ENCODE data around the gene ZKSCAN1. TPM values are rescaled to one million over a fixed set of nuclear protein-coding genes. Genes with fewer than 3 reads are reported as not detected.

Gene ZKSCAN1
- total RNA-seq, 6 experiments from 2014 or later, result 24.5 to 147 (median 80.1) TPM

GRCh38 chr7:100088621-100089457 lies 73.4 kb downstream of the ZKSCAN1 start, which contains the start of gene COPS6:
Gene COPS6 (plus strand): TSS chr7:100088969. CDS start chr7:100088991, 22 bp downstream.
- peak; percentile 81 to 91 (median 87) for ATAC-seq
- H3K27ac ChIP-seq, result peak within 1 kb of the TSS; percentile 60 to 81 (median 72)
- H3K4me3 ChIP-seq, result peak within 1 kb of the TSS; percentile 74 to 98 (median 97)
- H3K4me1 ChIP-seq, result peaks cover 0 to 8% (median 3%) of the 10 kb centered on the region in 4 donors
- intact Hi-C loops (cut with DNase I), result no loop called here
- WGBS (ENCODE audit: insufficient coverage, low coverage, low lambda C conversion rate, missing lambda C conversion rate), result 0% methylated on average over 17 of the region's 68 CpGs
- TF ChIP-seq POLR2A (IDR thresholded peaks at IDR 0.05) (peak; percentile 82), CTCF (IDR thresholded peaks at IDR 0.05) (no peak)
- peak; percentile 87 to 89 (median 88) for DNase-seq
- H3K9me3 ChIP-seq, result no peaks in the 10 kb centered on the region
- H3K27me3 ChIP-seq, result no peaks in the 10 kb centered on the region
- peaks cover 0 to 35% (median 13%) of the 10 kb centered on the region in 4 donors for H3K36me3 ChIP-seq

GRCh38 chr7:100089458-100090196 lies 74.2 kb downstream of the ZKSCAN1 start:
- peak overlapping the region; percentile 60 to 81 (median 72) for H3K27ac ChIP-seq
- no peaks in the 10 kb centered on the region for H3K9me3 ChIP-seq
- peaks cover 0 to 8% (median 3%) of the 10 kb centered on the region in 4 donors for H3K4me1 ChIP-seq
- H3K27me3 ChIP-seq, result no peaks in the 10 kb centered on the region
- TF ChIP-seq CTCF (IDR thresholded peaks at IDR 0.05) (no peak), POLR2A (IDR thresholded peaks at IDR 0.05) (no peak)
- intact Hi-C loops (cut with DNase I), result no loop called here
- 30% methylated on average over 7 of the region's 7 CpGs for WGBS (ENCODE audit: insufficient coverage, low coverage, low lambda C conversion rate, missing lambda C conversion rate)
- DNase-seq (peak in 1 of 3 donors; percentile 3), ATAC-seq (no peak)
- peak overlapping the region; percentile 74 to 98 (median 97) for H3K4me3 ChIP-seq
- peaks cover 0 to 43% (median 20%) of the 10 kb centered on the region in 4 donors for H3K36me3 ChIP-seq

GRCh38 chr7:100090527-100091410 lies 75.4 kb downstream of the ZKSCAN1 start:
- DNase-seq (no peak), ATAC-seq (no peak)
- no peaks in the 10 kb centered on the region for H3K9me3 ChIP-seq
- intact Hi-C loops (cut with DNase I), result no loop called here
- TF ChIP-seq CTCF (IDR thresholded peaks at IDR 0.05) (no peak), POLR2A (IDR thresholded peaks at IDR 0.05) (no peak)
- H3K27ac ChIP-seq, result no peak overlapping the region
- WGBS (ENCODE audit: insufficient coverage, low coverage, low lambda C conversion rate, missing lambda C conversion rate), result 85% methylated on average over 12 of the region's 14 CpGs
- H3K4me1 ChIP-seq, result peaks cover 0 to 8% (median 3%) of the 10 kb centered on the region in 4 donors
- H3K4me3 ChIP-seq, result no peak overlapping the region
- peaks cover 0 to 55% (median 28%) of the 10 kb centered on the region in 4 donors for H3K36me3 ChIP-seq
- no peaks in the 10 kb centered on the region for H3K27me3 ChIP-seq

Other genes starting within 250 kb of the ZKSCAN1 start
- over 10,000 TPM in 1 of 6 experiments, 1,000 to 10,000 TPM in 2, 100 to 1,000 TPM in 3; 443 to 12,747 (median 1,120) TPM for gene CYP3A4, start 231.4 kb upstream of the ZKSCAN1 start, total RNA-seq
- gene CYP3A43, start 187.6 kb upstream of the ZKSCAN1 start, total RNA-seq, result 100 to 1,000 TPM in 1 of 6 experiments, 10 to 100 TPM in 3, 1 to 10 TPM in 2; 4.9 to 132 (median 22.5) TPM
- gene OR2AE1, start 138.6 kb upstream of the ZKSCAN1 start, total RNA-seq, result not detected
- gene TRIM4, start 96.1 kb upstream of the ZKSCAN1 start, total RNA-seq, result 10 to 100 TPM; 13.3 to 22.6 (median 16.3) TPM
- gene GJC3, start 86.0 kb upstream of the ZKSCAN1 start, total RNA-seq, result under 1 TPM; 0.17 to 0.86 (median 0.44) TPM
- 1,000 to 10,000 TPM in 4 of 6 experiments, 100 to 1,000 TPM in 2; 762 to 2,105 (median 1,328) TPM for gene AZGP1, start 39.6 kb upstream of the ZKSCAN1 start, total RNA-seq
- gene ZSCAN21, start 34.2 kb downstream of the ZKSCAN1 start, total RNA-seq, result 1 to 10 TPM; 4.3 to 8.1 (median 5.7) TPM
- 10 to 100 TPM in 5 of 6 experiments, 1 to 10 TPM in 1; 9.7 to 18.8 (median 14.0) TPM for gene ZNF3, start 66.1 kb downstream of the ZKSCAN1 start, total RNA-seq
- gene COPS6, start 73.4 kb downstream of the ZKSCAN1 start, total RNA-seq, result 10 to 100 TPM; 28.3 to 49.7 (median 42.7) TPM
- 10 to 100 TPM; 12.6 to 25.9 (median 20.8) TPM for gene MCM7, start 85.8 kb downstream of the ZKSCAN1 start, total RNA-seq
- 1 to 10 TPM; 2.7 to 7.3 (median 4.3) TPM for gene AP4M1, start 86.0 kb downstream of the ZKSCAN1 start, total RNA-seq
- 10 to 100 TPM; 11.1 to 27.2 (median 15.8) TPM for gene TAF6, start 103.8 kb downstream of the ZKSCAN1 start, total RNA-seq
- 1 to 10 TPM; 2.9 to 4.9 (median 3.9) TPM for gene CNPY4, start 104.0 kb downstream of the ZKSCAN1 start, total RNA-seq
- gene MBLAC1, start 111.4 kb downstream of the ZKSCAN1 start, total RNA-seq, result 1 to 10 TPM in 3 of 6 experiments, under 1 TPM in 3; 0.35 to 2.7 (median 1.1) TPM
- 10 to 100 TPM; 35.8 to 66.6 (median 44.9) TPM for gene LAMTOR4, start 133.3 kb downstream of the ZKSCAN1 start, total RNA-seq
- 10 to 100 TPM in 4 of 6 experiments, 1 to 10 TPM in 2; 8.2 to 14.6 (median 10.3) TPM for gene TRAPPC14, start 143.1 kb downstream of the ZKSCAN1 start, total RNA-seq
- gene GAL3ST4, start 153.0 kb downstream of the ZKSCAN1 start, total RNA-seq, result 1 to 10 TPM in 1 of 6 experiments, under 1 TPM in 4, not detected in 1; 0.12 to 1.1 (median 0.56) TPM
- gene GPC2, start 161.8 kb downstream of the ZKSCAN1 start, total RNA-seq, result under 1 TPM in 2 of 6 experiments, not detected in 4; 0.35 to 0.40 TPM
- gene STAG3, start 162.3 kb downstream of the ZKSCAN1 start, total RNA-seq, result 1 to 10 TPM in 4 of 6 experiments, under 1 TPM in 2; 0.81 to 5.9 (median 4.4) TPM
- gene PVRIG, start 204.4 kb downstream of the ZKSCAN1 start, total RNA-seq, result under 1 TPM in 3 of 6 experiments, not detected in 3; 0.17 to 0.89 (median 0.37) TPM

All from right lobe of liver (tissue), 6 donors.